ENCODE measurements around the gene SFMBT2.
A peak's percentile ranks its signal among the peaks of the same experiment; 100 is the strongest.
"Not testable (repeated sequence)": the region's sequence is repeated elsewhere in the genome, so short reads cannot be mapped to it uniquely, and the experiment has no call there.

SFMBT2 gene

GRCh38 chr10:7188456-7189050 lies 222.3 kb downstream of the SFMBT2 start:
- DNase-seq (ENCODE audit: low read depth) = no peak
- H3K4me3 ChIP-seq (replicated peaks; ENCODE audit: low read depth, low read length) = no peak overlapping the region
- no peak for TF ChIP-seq CTCF (IDR thresholded peaks at IDR 0.05; ENCODE audit: low read length, missing control alignments)

GRCh38 chr10:7186387-7187018 lies 224.3 kb downstream of the SFMBT2 start:
- DNase-seq (ENCODE audit: low read depth) = peak; percentile 2
- no peak for TF ChIP-seq CTCF (IDR thresholded peaks at IDR 0.05; ENCODE audit: low read length, missing control alignments)
- no peak overlapping the region for H3K4me3 ChIP-seq (replicated peaks; ENCODE audit: low read depth, low read length)

- no peak for DNase-seq (ENCODE audit: low read depth)
Measured at GRCh38 chr10:7185367-7185690, 225.5 kb downstream of the SFMBT2 start.

GRCh38 chr10:7184660-7185366 lies 226.0 kb downstream of the SFMBT2 start:
- no peak overlapping the region for H3K4me3 ChIP-seq (replicated peaks; ENCODE audit: low read depth, low read length)
- DNase-seq (ENCODE audit: low read depth) = no peak
- TF ChIP-seq CTCF (IDR thresholded peaks at IDR 0.05; ENCODE audit: low read length, missing control alignments) = no peak

More at GRCh38 chr10:7185367-7185690, 225.5 kb downstream of the SFMBT2 start:
- no peak overlapping the region for H3K4me3 ChIP-seq (replicated peaks; ENCODE audit: low read depth, low read length)
- no peak for TF ChIP-seq CTCF (IDR thresholded peaks at IDR 0.05; ENCODE audit: low read length, missing control alignments)

- H3K4me3 ChIP-seq (replicated peaks; ENCODE audit: low read depth, low read length); DNase-seq (ENCODE audit: low read depth): not testable (repeated sequence)
Measured at GRCh38 chr10:7184116-7184515, 226.7 kb downstream of the SFMBT2 start.

- DNase-seq (ENCODE audit: low read depth); H3K4me3 ChIP-seq (replicated peaks; ENCODE audit: low read depth, low read length): not testable (repeated sequence)
Measured at GRCh38 chr10:7182327-7182726, 228.5 kb downstream of the SFMBT2 start.

GRCh38 chr10:7181420-7181819 lies 229.4 kb downstream of the SFMBT2 start:
- no peak for DNase-seq (ENCODE audit: low read depth)
- no peak overlapping the region for H3K4me3 ChIP-seq (replicated peaks; ENCODE audit: low read depth, low read length)
- TF ChIP-seq CTCF (IDR thresholded peaks at IDR 0.05; ENCODE audit: low read length, missing control alignments) = no peak

- TF ChIP-seq CTCF (IDR thresholded peaks at IDR 0.05; ENCODE audit: low read length, missing control alignments) = no peak
- no peak for DNase-seq (ENCODE audit: low read depth)
- H3K4me3 ChIP-seq (replicated peaks; ENCODE audit: low read depth, low read length) = no peak overlapping the region
Measured at GRCh38 chr10:7179536-7179935, 231.3 kb downstream of the SFMBT2 start.

Measured in fibroblast of pulmonary artery (primary cell).